HepG2 (cell line): ENCODE measurements around the gene SCARB2. TPM values are rescaled to one million over a fixed set of nuclear protein-coding genes. Genes with fewer than 3 reads are reported as not detected.

Source experiments
- ELF3 ChIP-seq: IDR thresholded peaks from 2 replicates; pipeline ENCODE4 v1.6.1; 2016; ENCODE audit warnings: missing genetic modification reagents, missing compliant biosample characterization
- FOXK2 ChIP-seq: fragments of 450-650 bp; IDR thresholded peaks from 2 replicates; pipeline ENCODE4 v1.6.1; 2016
- FOXP1 ChIP-seq, 2 experiments: fragments of 450-650 bp in 1 of 2; IDR thresholded peaks; 2 replicates each; pipeline ENCODE4 v1.6.1; 2017 to 2018; ENCODE audit warnings: antibody characterized with exemption in 1 of 2
- KLF9 ChIP-seq: IDR thresholded peaks from 2 replicates; pipeline ENCODE4 v1.6.1; 2016; ENCODE audit warnings: low read depth
- SIX4 ChIP-seq: sonication (generic); formaldehyde crosslinking; IDR thresholded peaks from 2 replicates; pipeline ENCODE4 v1.4.0; 2020; ENCODE audit warnings: missing genetic modification reagents
- TP53 ChIP-seq: sonication (generic); formaldehyde crosslinking; conservative IDR thresholded peaks from 2 replicates; pipeline ENCODE4 v1.4.0; 2020; ENCODE audit warnings: missing genetic modification reagents
- ZBTB8A ChIP-seq: sonication (generic); formaldehyde crosslinking; IDR thresholded peaks from 2 replicates; pipeline ENCODE4 v1.4.0; 2020; ENCODE audit warnings: mild to moderate bottlenecking, low read depth, missing genetic modification reagents, borderline replicate concordance
- ZNF724P ChIP-seq: sonication (generic); formaldehyde crosslinking; IDR thresholded peaks from 2 replicates; pipeline ENCODE4 v1.8.0; 2022; ENCODE audit warnings: missing genetic modification reagents, borderline replicate concordance
- ZNF782 ChIP-seq: sonication (generic); formaldehyde crosslinking; IDR thresholded peaks from 2 replicates; pipeline ENCODE4 v1.4.0; 2020; ENCODE audit warnings: missing genetic modification reagents, mild to moderate bottlenecking, borderline replicate concordance
- polyA plus RNA-seq, 8 experiments: library from polyadenylated mRNA; depleted of rRNA in 3 of 8; stranded (reverse) in 7 of 8; unstranded in 1 of 8; fragments of >200 nt; fragmentation: Illumina TruSeq in 4 of 8; extraction: Trizol in 4 of 8; gene quantifications; 2 replicates each; pipeline versions ENCODE4 v1.2.1 to v1.2.3, GENCODE V29; 2011 to 2016; ENCODE audit warnings: low read depth in 4 of 8, missing spikeins in 1 of 8, mixed read lengths in 1 of 8; ENCODE audit not compliant: insufficient read depth in 1 of 8
- total RNA-seq, 5 experiments: library from RNA; depleted of rRNA; stranded (reverse); fragments of >200 nt; fragmentation: Illumina TruSeq; extraction: Trizol; gene quantifications; 2 replicates each; pipeline ENCODE4 v1.2.3, GENCODE V29; 2016; ENCODE audit warnings: low read depth in 1 of 5
- TF ChIP-seq, protein P1 (sequence below): sonication (generic); formaldehyde crosslinking; IDR thresholded peaks from 2 replicates; pipeline ENCODE4 v1.5.1; 2020; ENCODE audit warnings: mild to moderate bottlenecking, missing genetic modification reagents, borderline replicate concordance
- TF ChIP-seq, protein P2 (sequence below): sonication (generic); formaldehyde crosslinking; IDR thresholded peaks from 2 replicates; pipeline ENCODE4 v1.4.0; 2020; ENCODE audit warnings: missing genetic modification reagents, borderline replicate concordance
- TF ChIP-seq, protein P3 (sequence below): sonication (generic); formaldehyde crosslinking; IDR thresholded peaks from 2 replicates; pipeline ENCODE4 v1.5.1; 2020; ENCODE audit warnings: missing genetic modification reagents, mild to moderate bottlenecking, borderline replicate concordance
- TF ChIP-seq, protein P4 (sequence below): IDR thresholded peaks from 2 replicates; pipeline ENCODE4 v1.6.1; 2012; ENCODE audit warnings: low read length, improper control_type of control experiment
- TF ChIP-seq, protein P5 (sequence below): sonication (generic); formaldehyde crosslinking; IDR thresholded peaks from 2 replicates; pipeline ENCODE4 v1.4.0; 2020; ENCODE audit warnings: mild to moderate bottlenecking, missing genetic modification reagents, borderline replicate concordance

Gene SCARB2
- total and polyA plus RNA-seq, 2 of the 13 experiments (the other 11 are each of a cell fraction or from before 2014, with no cell fraction given): 40.6 to 43.4 TPM

DNA sequence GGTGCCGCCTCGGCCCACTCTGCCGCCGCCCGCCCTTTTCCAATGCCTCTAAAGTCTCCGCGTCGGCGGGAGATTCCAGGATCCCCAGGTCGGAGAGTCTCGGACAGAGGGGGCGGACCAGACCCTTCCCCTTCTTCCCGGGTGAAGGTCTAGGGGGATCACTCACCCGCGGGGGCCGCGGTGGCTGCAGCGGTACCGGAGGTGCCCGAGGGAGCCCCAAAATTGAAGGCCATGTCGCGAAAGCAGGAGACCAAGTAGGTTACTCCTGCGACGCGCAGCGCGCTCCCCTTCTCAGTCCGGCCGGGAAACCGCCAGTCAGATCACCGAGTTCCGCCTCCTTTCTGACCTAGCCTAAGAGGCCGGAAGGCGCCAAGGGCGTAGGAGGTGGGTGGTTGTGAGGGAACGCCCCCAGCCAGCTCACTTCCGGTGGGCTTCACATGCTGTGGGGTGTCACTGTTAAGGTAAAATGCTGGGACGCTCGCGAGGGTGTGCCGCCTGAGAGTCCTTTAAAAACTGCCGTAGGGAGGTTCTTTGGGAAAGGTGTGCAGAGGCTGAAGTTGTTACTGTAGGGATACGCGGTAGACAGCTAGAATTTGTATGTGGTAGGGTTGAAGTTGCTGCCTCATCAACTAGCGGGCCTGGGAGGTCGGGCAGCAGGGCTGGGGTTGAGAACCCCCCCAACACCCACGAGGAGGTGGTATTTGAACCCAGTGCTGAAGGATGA is 65.3 kb downstream of the SCARB2 start, which contains the start of gene NUP54 (continued):
- TF ChIP-seq, protein P1, sequence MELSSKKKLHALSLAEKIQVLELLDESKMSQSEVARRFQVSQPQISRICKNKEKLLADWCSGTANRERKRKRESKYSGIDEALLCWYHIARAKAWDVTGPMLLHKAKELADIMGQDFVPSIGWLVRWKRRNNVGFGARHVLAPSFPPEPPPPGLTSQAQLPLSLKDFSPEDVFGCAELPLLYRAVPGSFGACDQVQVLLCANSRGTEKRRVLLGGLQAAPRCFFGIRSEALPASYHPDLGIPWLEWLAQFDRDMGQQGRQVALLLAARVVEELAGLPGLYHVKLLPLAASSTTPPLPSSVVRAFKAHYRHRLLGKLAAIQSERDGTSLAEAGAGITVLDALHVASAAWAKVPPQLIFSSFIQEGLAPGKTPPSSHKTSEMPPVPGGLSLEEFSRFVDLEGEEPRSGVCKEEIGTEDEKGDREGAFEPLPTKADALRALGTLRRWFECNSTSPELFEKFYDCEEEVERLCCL (CRISPR knock-in tag): 0 out of 2 replicates have a peak, but pooled peaks have one; percentile 18
- TF ChIP-seq TP53 (CRISPR knock-in tag) (peak; percentile 19; the same call in 1 of the 2 replicates), ZNF782 (CRISPR knock-in tag) (peak; percentile 81; the same call in 1 of the 2 replicates), ZBTB8A (no peak; the same call in 1 of the 2 replicates), SIX4 (CRISPR knock-in tag) (peak; percentile 79), ZNF724P (CRISPR knock-in tag) (peak; percentile 66; the same call in 1 of the 2 replicates), FOXP1 (IDR thresholded peaks at IDR 0.05) (no peak), FOXP1 (CRISPR knock-in tag; IDR thresholded peaks at IDR 0.05) (peak; percentile 26; the same call in 1 of the 2 replicates), ELF3 (CRISPR knock-in tag) (peak; percentile 85), FOXK2 (no peak), KLF9 (CRISPR knock-in tag) (no peak; the same call in 1 of the 2 replicates)
- TF ChIP-seq, protein P2, sequence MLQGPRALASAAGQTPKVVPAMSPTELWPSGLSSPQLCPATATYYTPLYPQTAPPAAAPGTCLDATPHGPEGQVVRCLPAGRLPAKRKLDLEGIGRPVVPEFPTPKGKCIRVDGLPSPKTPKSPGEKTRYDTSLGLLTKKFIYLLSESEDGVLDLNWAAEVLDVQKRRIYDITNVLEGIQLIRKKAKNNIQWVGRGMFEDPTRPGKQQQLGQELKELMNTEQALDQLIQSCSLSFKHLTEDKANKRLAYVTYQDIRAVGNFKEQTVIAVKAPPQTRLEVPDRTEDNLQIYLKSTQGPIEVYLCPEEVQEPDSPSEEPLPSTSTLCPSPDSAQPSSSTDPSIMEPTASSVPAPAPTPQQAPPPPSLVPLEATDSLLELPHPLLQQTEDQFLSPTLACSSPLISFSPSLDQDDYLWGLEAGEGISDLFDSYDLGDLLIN (CRISPR knock-in tag): no peak
- TF ChIP-seq, protein P3, sequence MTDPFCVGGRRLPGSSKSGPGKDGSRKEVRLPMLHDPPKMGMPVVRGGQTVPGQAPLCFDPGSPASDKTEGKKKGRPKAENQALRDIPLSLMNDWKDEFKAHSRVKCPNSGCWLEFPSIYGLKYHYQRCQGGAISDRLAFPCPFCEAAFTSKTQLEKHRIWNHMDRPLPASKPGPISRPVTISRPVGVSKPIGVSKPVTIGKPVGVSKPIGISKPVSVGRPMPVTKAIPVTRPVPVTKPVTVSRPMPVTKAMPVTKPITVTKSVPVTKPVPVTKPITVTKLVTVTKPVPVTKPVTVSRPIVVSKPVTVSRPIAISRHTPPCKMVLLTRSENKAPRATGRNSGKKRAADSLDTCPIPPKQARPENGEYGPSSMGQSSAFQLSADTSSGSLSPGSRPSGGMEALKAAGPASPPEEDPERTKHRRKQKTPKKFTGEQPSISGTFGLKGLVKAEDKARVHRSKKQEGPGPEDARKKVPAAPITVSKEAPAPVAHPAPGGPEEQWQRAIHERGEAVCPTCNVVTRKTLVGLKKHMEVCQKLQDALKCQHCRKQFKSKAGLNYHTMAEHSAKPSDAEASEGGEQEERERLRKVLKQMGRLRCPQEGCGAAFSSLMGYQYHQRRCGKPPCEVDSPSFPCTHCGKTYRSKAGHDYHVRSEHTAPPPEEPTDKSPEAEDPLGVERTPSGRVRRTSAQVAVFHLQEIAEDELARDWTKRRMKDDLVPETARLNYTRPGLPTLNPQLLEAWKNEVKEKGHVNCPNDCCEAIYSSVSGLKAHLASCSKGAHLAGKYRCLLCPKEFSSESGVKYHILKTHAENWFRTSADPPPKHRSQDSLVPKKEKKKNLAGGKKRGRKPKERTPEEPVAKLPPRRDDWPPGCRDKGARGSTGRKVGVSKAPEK: no peak
- TF ChIP-seq, protein P4, sequence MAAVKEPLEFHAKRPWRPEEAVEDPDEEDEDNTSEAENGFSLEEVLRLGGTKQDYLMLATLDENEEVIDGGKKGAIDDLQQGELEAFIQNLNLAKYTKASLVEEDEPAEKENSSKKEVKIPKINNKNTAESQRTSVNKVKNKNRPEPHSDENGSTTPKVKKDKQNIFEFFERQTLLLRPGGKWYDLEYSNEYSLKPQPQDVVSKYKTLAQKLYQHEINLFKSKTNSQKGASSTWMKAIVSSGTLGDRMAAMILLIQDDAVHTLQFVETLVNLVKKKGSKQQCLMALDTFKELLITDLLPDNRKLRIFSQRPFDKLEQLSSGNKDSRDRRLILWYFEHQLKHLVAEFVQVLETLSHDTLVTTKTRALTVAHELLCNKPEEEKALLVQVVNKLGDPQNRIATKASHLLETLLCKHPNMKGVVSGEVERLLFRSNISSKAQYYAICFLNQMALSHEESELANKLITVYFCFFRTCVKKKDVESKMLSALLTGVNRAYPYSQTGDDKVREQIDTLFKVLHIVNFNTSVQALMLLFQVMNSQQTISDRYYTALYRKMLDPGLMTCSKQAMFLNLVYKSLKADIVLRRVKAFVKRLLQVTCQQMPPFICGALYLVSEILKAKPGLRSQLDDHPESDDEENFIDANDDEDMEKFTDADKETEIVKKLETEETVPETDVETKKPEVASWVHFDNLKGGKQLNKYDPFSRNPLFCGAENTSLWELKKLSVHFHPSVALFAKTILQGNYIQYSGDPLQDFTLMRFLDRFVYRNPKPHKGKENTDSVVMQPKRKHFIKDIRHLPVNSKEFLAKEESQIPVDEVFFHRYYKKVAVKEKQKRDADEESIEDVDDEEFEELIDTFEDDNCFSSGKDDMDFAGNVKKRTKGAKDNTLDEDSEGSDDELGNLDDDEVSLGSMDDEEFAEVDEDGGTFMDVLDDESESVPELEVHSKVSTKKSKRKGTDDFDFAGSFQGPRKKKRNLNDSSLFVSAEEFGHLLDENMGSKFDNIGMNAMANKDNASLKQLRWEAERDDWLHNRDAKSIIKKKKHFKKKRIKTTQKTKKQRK: no peak
- TF ChIP-seq, protein P5, sequence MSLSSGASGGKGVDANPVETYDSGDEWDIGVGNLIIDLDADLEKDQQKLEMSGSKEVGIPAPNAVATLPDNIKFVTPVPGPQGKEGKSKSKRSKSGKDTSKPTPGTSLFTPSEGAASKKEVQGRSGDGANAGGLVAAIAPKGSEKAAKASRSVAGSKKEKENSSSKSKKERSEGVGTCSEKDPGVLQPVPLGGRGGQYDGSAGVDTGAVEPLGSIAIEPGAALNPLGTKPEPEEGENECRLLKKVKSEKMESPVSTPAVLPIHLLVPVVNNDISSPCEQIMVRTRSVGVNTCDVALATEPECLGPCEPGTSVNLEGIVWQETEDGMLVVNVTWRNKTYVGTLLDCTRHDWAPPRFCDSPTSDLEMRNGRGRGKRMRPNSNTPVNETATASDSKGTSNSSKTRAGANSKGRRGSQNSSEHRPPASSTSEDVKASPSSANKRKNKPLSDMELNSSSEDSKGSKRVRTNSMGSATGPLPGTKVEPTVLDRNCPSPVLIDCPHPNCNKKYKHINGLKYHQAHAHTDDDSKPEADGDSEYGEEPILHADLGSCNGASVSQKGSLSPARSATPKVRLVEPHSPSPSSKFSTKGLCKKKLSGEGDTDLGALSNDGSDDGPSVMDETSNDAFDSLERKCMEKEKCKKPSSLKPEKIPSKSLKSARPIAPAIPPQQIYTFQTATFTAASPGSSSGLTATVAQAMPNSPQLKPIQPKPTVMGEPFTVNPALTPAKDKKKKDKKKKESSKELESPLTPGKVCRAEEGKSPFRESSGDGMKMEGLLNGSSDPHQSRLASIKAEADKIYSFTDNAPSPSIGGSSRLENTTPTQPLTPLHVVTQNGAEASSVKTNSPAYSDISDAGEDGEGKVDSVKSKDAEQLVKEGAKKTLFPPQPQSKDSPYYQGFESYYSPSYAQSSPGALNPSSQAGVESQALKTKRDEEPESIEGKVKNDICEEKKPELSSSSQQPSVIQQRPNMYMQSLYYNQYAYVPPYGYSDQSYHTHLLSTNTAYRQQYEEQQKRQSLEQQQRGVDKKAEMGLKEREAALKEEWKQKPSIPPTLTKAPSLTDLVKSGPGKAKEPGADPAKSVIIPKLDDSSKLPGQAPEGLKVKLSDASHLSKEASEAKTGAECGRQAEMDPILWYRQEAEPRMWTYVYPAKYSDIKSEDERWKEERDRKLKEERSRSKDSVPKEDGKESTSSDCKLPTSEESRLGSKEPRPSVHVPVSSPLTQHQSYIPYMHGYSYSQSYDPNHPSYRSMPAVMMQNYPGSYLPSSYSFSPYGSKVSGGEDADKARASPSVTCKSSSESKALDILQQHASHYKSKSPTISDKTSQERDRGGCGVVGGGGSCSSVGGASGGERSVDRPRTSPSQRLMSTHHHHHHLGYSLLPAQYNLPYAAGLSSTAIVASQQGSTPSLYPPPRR (CRISPR knock-in tag): peak; percentile 46; the same call in 1 of the 2 replicates
